Occipital lobe (tissue), 2 donors: ENCODE data around the gene OBP2A. TPM values are rescaled to one million over a fixed set of nuclear protein-coding genes. Genes with fewer than 3 reads are reported as not detected.
"Not testable (repeated sequence)": the region's sequence is repeated elsewhere in the genome, so short reads cannot be mapped to it uniquely, and the experiment has no call there.

Experiments used
- DNase-seq: peaks from one replicate; lab custom pipeline; 2025; lab: John Stamatoyannopoulos, UW
- total RNA-seq: library from RNA; depleted of rRNA; stranded (reverse); fragments of >200 nt; gene quantifications from one replicate; pipeline ENCODE4 v1.2.3, GENCODE V29; 2014

Gene OBP2A
- total RNA-seq, 1 donor from 2014 or later = not detected

- DNase-seq = no peak
Measured at GRCh38 chr9:135526089-135526729, 19.7 kb upstream of the OBP2A start.

- no peak for DNase-seq
Measured at GRCh38 chr9:135526730-135527571, 19.0 kb upstream of the OBP2A start.

- DNase-seq = not testable (repeated sequence)
Measured at GRCh38 chr9:135528842-135529435, 17.0 kb upstream of the OBP2A start.

GRCh38 chr9:135530146-135530545, 15.8 kb upstream of the OBP2A start:
- no peak for DNase-seq

- DNase-seq = no peak
Measured at GRCh38 chr9:135531096-135531495, 14.8 kb upstream of the OBP2A start.

- no peak for DNase-seq
Measured at GRCh38 chr9:135533113-135533512, 12.8 kb upstream of the OBP2A start.

GRCh38 chr9:135533674-135534073, 12.3 kb upstream of the OBP2A start:
- no peak for DNase-seq

- not testable (repeated sequence) for DNase-seq
Measured at GRCh38 chr9:135534192-135534711, 11.7 kb upstream of the OBP2A start.

GRCh38 chr9:135534826-135535225, 11.1 kb upstream of the OBP2A start:
- not testable (repeated sequence) for DNase-seq

GRCh38 chr9:135535631-135536030, 10.3 kb upstream of the OBP2A start:
- not testable (repeated sequence) for DNase-seq

GRCh38 chr9:135536216-135536615, 9.7 kb upstream of the OBP2A start:
- no peak for DNase-seq

- DNase-seq = not testable (repeated sequence)
Measured at GRCh38 chr9:135543262-135543894, 2.5 kb upstream of the OBP2A start.

- no peak for DNase-seq
Measured at GRCh38 chr9:135544981-135545635, 818 bp upstream of the OBP2A start.

GRCh38 chr9:135546792-135547617, 1.1 kb downstream of the OBP2A start:
- DNase-seq = not testable (repeated sequence)

- DNase-seq = no peak
Measured at GRCh38 chr9:135547756-135548736, 2.1 kb downstream of the OBP2A start.

GRCh38 chr9:135549478-135550343, 3.8 kb downstream of the OBP2A start:
- DNase-seq = not testable (repeated sequence)

GRCh38 chr9:135550344-135550918, 4.5 kb downstream of the OBP2A start:
- no peak for DNase-seq

- no peak for DNase-seq
Measured at GRCh38 chr9:135551031-135551430, 5.1 kb downstream of the OBP2A start.
